Mesenchymal stem cell (in vitro differentiated cells and primary cell): ENCODE measurements around the gene ELK4.

Experiments
- DNase-seq: peaks from one replicate; pipeline ENCODE4 v3.0.0-alpha.2; 2013
- H2AFZ ChIP-seq: one replicate; pipeline ENCODE4 v1.6.1; 2013; ENCODE audit warnings: low read depth, mild to moderate bottlenecking, control low read depth, inconsistent platforms, low read length, moderate library complexity
- H2AK5ac ChIP-seq: 2 replicates; pipeline ENCODE4 v1.6.1; 2013; ENCODE audit warnings: low read length, moderate library complexity, mild to moderate bottlenecking, inconsistent platforms; ENCODE audit not compliant: severe bottlenecking
- H2BK120ac ChIP-seq: one replicate; pipeline ENCODE4 v1.6.1; 2013; ENCODE audit warnings: low read depth, mild to moderate bottlenecking, inconsistent platforms, low read length, moderate library complexity
- H2BK12ac ChIP-seq, 2 experiments: one replicate each; pipeline ENCODE4 v1.6.1; 2013; ENCODE audit warnings: inconsistent platforms in 2 of 2, low read length in 2 of 2, mild to moderate bottlenecking in 2 of 2, moderate library complexity in 2 of 2, control low read depth in 1 of 2
- H2BK15ac ChIP-seq: one replicate; pipeline ENCODE4 v1.6.1; 2013; ENCODE audit warnings: mild to moderate bottlenecking, low read depth, inconsistent platforms; ENCODE audit not compliant: poor library complexity, severe bottlenecking
- H2BK5ac ChIP-seq: 2 replicates; pipeline ENCODE4 v1.6.1; 2013; ENCODE audit warnings: low read depth, mild to moderate bottlenecking, low read length, control low read depth, inconsistent platforms; ENCODE audit not compliant: poor library complexity, severe bottlenecking
- H3K14ac ChIP-seq, 2 experiments: one replicate each; pipeline ENCODE4 v1.6.1; 2013; ENCODE audit warnings: inconsistent platforms in 2 of 2, low read length in 2 of 2, control low read depth in 1 of 2, mild to moderate bottlenecking in 1 of 2, moderate library complexity in 1 of 2
- H3K18ac ChIP-seq, 2 experiments: one replicate each; pipeline ENCODE4 v1.6.1; 2013; ENCODE audit warnings: inconsistent platforms in 2 of 2, low read length in 2 of 2, control low read depth in 1 of 2, low read depth in 1 of 2, mild to moderate bottlenecking in 1 of 2
- H3K23ac ChIP-seq, 2 experiments: one replicate each; pipeline ENCODE4 v1.6.1; 2013; ENCODE audit warnings: inconsistent platforms in 2 of 2, low read length in 2 of 2, mild to moderate bottlenecking in 2 of 2, moderate library complexity in 2 of 2, control low read depth in 1 of 2
- H3K27ac ChIP-seq: 2 replicates; pipeline ENCODE4 v1.5.1; 2013; ENCODE audit warnings: mild to moderate bottlenecking, moderate library complexity, low read length, control low read depth, inconsistent platforms; ENCODE audit not compliant: poor library complexity, severe bottlenecking
- H3K27me3 ChIP-seq, 2 experiments: 2 replicates each; pipeline versions ENCODE4 v1.6.1 to v1.7.0; 2013; ENCODE audit warnings: low read length in 2 of 2, mild to moderate bottlenecking in 2 of 2, moderate library complexity in 2 of 2, control low read depth in 1 of 2, inconsistent platforms in 1 of 2; ENCODE audit not compliant: control insufficient read depth in 1 of 2, insufficient read depth in 1 of 2
- H3K36me3 ChIP-seq, 2 experiments: 2 replicates each; pipeline versions ENCODE4 v1.6.1 to v1.7.0; 2013; ENCODE audit warnings: low read length in 2 of 2, control low read depth in 1 of 2, inconsistent platforms in 1 of 2, low read depth in 1 of 2, mild to moderate bottlenecking in 1 of 2; ENCODE audit not compliant: insufficient read depth in 2 of 2, control insufficient read depth in 1 of 2
- H3K4ac ChIP-seq, 2 experiments: one replicate each; pipeline ENCODE4 v1.6.1; 2013; ENCODE audit warnings: inconsistent platforms in 2 of 2, low read length in 2 of 2, mild to moderate bottlenecking in 2 of 2, moderate library complexity in 2 of 2, control low read depth in 1 of 2, low read depth in 1 of 2
- H3K4me1 ChIP-seq: 2 replicates; pipeline ENCODE4 v1.6.1; 2013; ENCODE audit warnings: low read depth, low read length, control low read depth; ENCODE audit not compliant: control insufficient read depth, insufficient read depth
- H3K4me2 ChIP-seq: 2 replicates; pipeline ENCODE4 v1.6.1; 2013; ENCODE audit warnings: low read length, mild to moderate bottlenecking, inconsistent platforms; ENCODE audit not compliant: poor library complexity, severe bottlenecking
- H3K4me3 ChIP-seq, 2 experiments: 2 replicates each; pipeline versions ENCODE4 v1.5.1 to v1.7.0; 2013; ENCODE audit warnings: low read length in 2 of 2, mild to moderate bottlenecking in 2 of 2, control low read depth in 1 of 2, low read depth in 1 of 2; ENCODE audit not compliant: insufficient read depth in 1 of 2
- H3K79me1 ChIP-seq: replicated peaks from 2 replicates; pipeline ENCODE4 v1.6.1; 2013; ENCODE audit warnings: mild to moderate bottlenecking, control low read depth, low read length, inconsistent platforms; ENCODE audit not compliant: poor library complexity, severe bottlenecking
- H3K9ac ChIP-seq: 2 replicates; pipeline ENCODE4 v1.7.0; 2013; ENCODE audit warnings: mild to moderate bottlenecking, low read length, moderate library complexity
- H3K9me3 ChIP-seq: 2 replicates; pipeline ENCODE4 v1.7.0; 2013; ENCODE audit warnings: mild to moderate bottlenecking, low read length; ENCODE audit not compliant: control insufficient read depth
- H4K8ac ChIP-seq: one replicate; pipeline ENCODE4 v1.6.1; 2013; ENCODE audit warnings: inconsistent platforms, mild to moderate bottlenecking, low read length, moderate library complexity
- H4K91ac ChIP-seq: one replicate; pipeline ENCODE4 v1.6.1; 2013; ENCODE audit warnings: mild to moderate bottlenecking, low read length, inconsistent platforms
- WGBS: methylation state at CpG from one replicate; pipeline ENCODE4 v1.1.7; 2013; ENCODE audit warnings: mixed read lengths; 5-methylcytosine and 5-hydroxymethylcytosine counted together

Gene ELK4

DNA sequence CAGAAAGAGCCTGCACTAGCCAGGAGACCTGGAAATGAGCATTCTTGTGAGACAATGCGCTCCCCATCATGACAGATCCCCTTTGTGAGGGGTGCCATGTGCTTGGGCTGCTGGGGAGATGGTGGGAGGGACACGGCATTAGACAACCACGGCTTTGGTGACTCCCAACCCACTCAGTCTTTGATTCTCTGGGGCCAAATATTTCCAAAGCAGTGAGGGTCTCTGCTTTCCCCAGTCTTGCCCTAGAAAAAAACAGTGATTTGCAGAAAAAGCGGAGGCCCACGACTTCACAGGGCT, 38.3 kb upstream of the ELK4 start:
- Histone ChIP-seq H3K4me3 (no peak overlapping the region), H2BK15ac (no peak overlapping the region), H2BK120ac (no peak overlapping the region), H3K9me3 (no peaks in the 10 kb centered on the region), H3K18ac (peak overlapping the region in 1 of 2 experiments; percentile 42), H3K36me3 (no peaks in the 10 kb centered on the region), H3K4me1 (peaks cover 45% of the 10 kb centered on the region), H3K9ac (no peak overlapping the region), H3K79me1 (peaks cover 49% of the 10 kb centered on the region), H2BK5ac (no peak overlapping the region), H4K91ac (peak overlapping the region; percentile 43), H3K4ac (peak overlapping the region in 1 of 2 experiments; percentile 40), H3K27me3 (peaks cover 0 to 37% of the 10 kb centered on the region in 2 experiments), H2AFZ (no peak overlapping the region), H3K4me2 (no peak overlapping the region), H3K23ac (no peak overlapping the region), H2AK5ac (peak overlapping the region; percentile 57), H4K8ac (no peak overlapping the region), H3K14ac (no peak overlapping the region), H3K27ac (no peak overlapping the region), H2BK12ac (no peak overlapping the region)
- DNase-seq, result no peak
- WGBS, result 73% methylated on average over 5 of the region's 5 CpGs

DNA sequence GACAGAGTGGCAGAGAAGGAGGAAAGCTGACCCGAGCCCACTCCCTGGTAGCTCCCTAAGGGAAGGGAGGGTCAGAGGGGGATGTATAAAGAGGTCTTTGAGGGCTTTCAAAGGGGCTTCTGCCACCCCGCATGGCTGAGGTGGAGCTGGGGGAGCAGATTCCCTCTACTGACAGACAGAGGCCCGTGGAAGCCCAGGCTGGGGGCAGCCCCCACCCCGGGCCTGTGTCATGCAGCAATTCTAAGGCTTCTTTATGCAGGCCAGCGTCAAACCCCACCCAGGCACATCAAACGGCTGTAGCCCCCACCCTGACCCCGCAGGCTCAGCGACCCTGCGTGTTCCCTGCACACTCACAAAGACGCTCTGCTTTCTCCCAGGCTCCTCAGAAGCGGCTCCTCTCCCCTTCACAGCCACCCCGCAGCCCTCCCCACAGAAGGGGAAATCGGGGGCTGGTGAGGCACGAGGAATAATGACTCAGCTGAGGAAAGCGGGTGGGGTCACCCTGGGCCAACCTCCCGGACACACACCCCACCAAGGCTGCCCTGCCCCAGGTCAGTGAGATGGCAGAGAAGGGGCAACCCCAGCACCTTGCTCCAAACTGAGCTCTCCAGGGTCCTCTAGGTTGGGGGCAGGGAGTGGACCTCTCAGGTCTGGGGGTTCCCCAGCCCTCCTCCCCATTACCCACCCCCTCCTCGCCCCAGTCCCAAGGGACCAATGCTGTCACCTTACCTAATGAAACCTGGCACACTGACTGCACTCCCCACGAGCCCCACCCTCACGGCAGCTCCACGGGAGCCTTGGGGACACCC, 37.7 kb upstream of the ELK4 start:
- 60% methylated on average over 16 of the region's 20 CpGs for WGBS
- no peak overlapping the region for H2AFZ ChIP-seq
- H3K18ac ChIP-seq, result peak overlapping the region in 1 of 2 experiments; percentile 73
- H3K4me3 ChIP-seq, result no peak overlapping the region
- H2BK120ac ChIP-seq, result peak overlapping the region; percentile 35
- H3K79me1 ChIP-seq, result peaks cover 52% of the 10 kb centered on the region
- H4K8ac ChIP-seq, result no peak overlapping the region
- H3K27me3 ChIP-seq, result peaks cover 0 to 37% of the 10 kb centered on the region in 2 experiments
- H2BK15ac ChIP-seq, result peak overlapping the region; percentile 50
- H3K4ac ChIP-seq, result peak overlapping the region in 1 of 2 experiments; percentile 40
- no peak overlapping the region for H2BK12ac ChIP-seq
- H3K4me2 ChIP-seq, result no peak overlapping the region
- no peak overlapping the region for H3K9ac ChIP-seq
- H3K23ac ChIP-seq, result no peak overlapping the region
- H3K14ac ChIP-seq, result peak overlapping the region in 1 of 2 experiments; percentile 72
- peaks cover 0 to 1% of the 10 kb centered on the region in 2 experiments for H3K36me3 ChIP-seq
- peak; percentile 15 for DNase-seq
- H2AK5ac ChIP-seq, result peak overlapping the region; percentile 57
- H3K9me3 ChIP-seq, result no peaks in the 10 kb centered on the region
- peak overlapping the region; percentile 43 for H4K91ac ChIP-seq
- H2BK5ac ChIP-seq, result no peak overlapping the region
- H3K4me1 ChIP-seq, result peaks cover 50% of the 10 kb centered on the region
- no peak overlapping the region for H3K27ac ChIP-seq

DNA sequence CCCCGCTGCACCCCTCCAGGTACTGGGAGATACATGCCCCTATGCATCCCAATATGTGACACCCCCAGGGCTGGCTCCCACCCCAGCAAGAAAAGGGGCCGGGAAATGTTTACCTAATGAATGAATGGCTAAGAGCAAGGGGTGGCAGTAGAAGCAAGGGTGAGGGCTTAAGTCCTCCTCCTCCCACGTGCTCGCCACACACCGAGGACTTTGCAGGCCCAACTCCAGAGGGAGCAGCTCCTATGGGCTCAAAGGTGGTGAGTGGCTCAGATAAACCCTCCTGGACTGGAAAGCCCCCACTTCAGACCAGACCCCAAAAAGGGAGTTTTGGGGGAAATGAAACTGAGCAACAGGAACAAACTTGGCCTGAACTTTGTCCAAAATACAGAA, 37.1 kb upstream of the ELK4 start:
- Histone ChIP-seq H2BK12ac (no peak overlapping the region), H3K79me1 (peaks cover 54% of the 10 kb centered on the region), H2AK5ac (peak overlapping the region; percentile 37), H3K4me2 (no peak overlapping the region), H3K36me3 (peaks cover 0 to 5% of the 10 kb centered on the region in 2 experiments), H3K14ac (no peak overlapping the region), H4K8ac (no peak overlapping the region), H4K91ac (no peak overlapping the region), H3K4me1 (peaks cover 54% of the 10 kb centered on the region), H3K4me3 (no peak overlapping the region), H3K4ac (no peak overlapping the region), H3K27me3 (peaks cover 0 to 37% of the 10 kb centered on the region in 2 experiments), H3K18ac (no peak overlapping the region), H2AFZ (no peak overlapping the region), H3K9ac (no peak overlapping the region), H3K9me3 (no peaks in the 10 kb centered on the region), H3K23ac (no peak overlapping the region), H2BK120ac (peak overlapping the region; percentile 35), H2BK5ac (no peak overlapping the region), H3K27ac (no peak overlapping the region), H2BK15ac (no peak overlapping the region)
- 81% methylated on average over 5 of the region's 5 CpGs for WGBS
- no peak for DNase-seq

DNA sequence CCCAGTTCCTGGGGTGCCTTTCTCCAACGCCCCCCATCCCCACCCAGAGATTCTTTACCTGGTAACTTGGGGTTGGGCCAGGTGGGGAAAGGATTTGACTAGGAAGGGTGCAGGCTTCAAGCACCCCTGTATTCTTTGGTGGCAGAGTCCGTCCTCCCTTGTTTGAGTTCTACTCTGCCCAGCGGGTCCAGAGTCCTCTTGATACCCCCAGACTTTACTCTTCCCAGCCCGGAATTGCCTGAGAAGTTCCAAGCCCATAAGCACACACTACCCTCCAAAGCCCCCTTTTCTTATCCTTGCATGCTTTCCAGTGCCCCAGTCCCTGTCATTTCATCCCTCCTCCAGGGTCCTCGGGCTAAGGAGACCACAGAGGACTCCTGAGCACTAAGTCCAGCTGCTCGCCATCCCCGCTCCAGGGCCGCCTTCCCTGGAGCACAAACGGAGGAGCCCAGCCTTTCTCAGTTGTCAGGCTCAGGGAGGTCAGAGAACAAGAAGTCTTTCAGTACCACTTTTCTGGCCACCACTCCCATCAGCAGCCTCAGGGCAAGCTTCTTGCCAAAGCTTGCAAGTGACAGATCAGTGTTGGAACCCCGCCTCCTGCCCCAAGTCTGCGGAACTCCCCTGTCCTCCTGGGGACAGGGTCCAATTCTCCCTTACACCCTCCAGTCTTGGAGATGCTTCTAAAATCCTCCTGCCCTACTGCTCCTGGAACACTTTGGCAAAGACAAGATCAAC, 36.3 kb upstream of the ELK4 start:
- H2BK15ac ChIP-seq, result peak overlapping the region; percentile 6
- no peak overlapping the region for H3K14ac ChIP-seq
- peaks cover 54% of the 10 kb centered on the region for H3K4me1 ChIP-seq
- no peak overlapping the region for H3K4ac ChIP-seq
- H3K23ac ChIP-seq, result no peak overlapping the region
- no peak overlapping the region for H2AFZ ChIP-seq
- H3K18ac ChIP-seq, result no peak overlapping the region
- no peak overlapping the region for H2BK5ac ChIP-seq
- no peak overlapping the region for H4K8ac ChIP-seq
- no peak overlapping the region for H2AK5ac ChIP-seq
- peaks cover 0 to 37% of the 10 kb centered on the region in 2 experiments for H3K27me3 ChIP-seq
- no peak overlapping the region for H2BK120ac ChIP-seq
- peaks cover 0 to 13% of the 10 kb centered on the region in 2 experiments for H3K36me3 ChIP-seq
- no peak overlapping the region for H4K91ac ChIP-seq
- no peak overlapping the region for H3K4me3 ChIP-seq
- no peak overlapping the region for H2BK12ac ChIP-seq
- WGBS, result 93% methylated on average over 11 of the region's 11 CpGs
- no peaks in the 10 kb centered on the region for H3K9me3 ChIP-seq
- no peak overlapping the region for H3K9ac ChIP-seq
- H3K79me1 ChIP-seq, result peaks cover 52% of the 10 kb centered on the region
- H3K4me2 ChIP-seq, result no peak overlapping the region
- no peak for DNase-seq
- no peak overlapping the region for H3K27ac ChIP-seq
